Right renal pelvis (tissue), 4 donors: ENCODE measurements around the gene PPP4R3A. TPM values are rescaled to one million over a fixed set of nuclear protein-coding genes. Genes with fewer than 3 reads are reported as not detected.
"Not testable (repeated sequence)": the region's sequence is repeated elsewhere in the genome, so short reads cannot be mapped to it uniquely, and the experiment has no call there.

Experiments
- DNase-seq, 4 donors: peaks; one replicate each; pipeline ENCODE4 v3.0.0-alpha.2; 2013; ENCODE audit warnings: low read depth in 4 of 4, low spot score in 3 of 4, missing footprints in 1 of 4
- polyA plus RNA-seq, 4 donors: library from polyadenylated mRNA; unstranded; fragments of 120-200 nt; gene quantifications; one replicate each; pipeline ENCODE4 v1.2.1, GENCODE V29; 2013; ENCODE audit not compliant: insufficient read length in 4 of 4

Gene PPP4R3A
- polyA plus RNA-seq, 4 donors: 97.4 to 127 (median 115) TPM

DNA sequence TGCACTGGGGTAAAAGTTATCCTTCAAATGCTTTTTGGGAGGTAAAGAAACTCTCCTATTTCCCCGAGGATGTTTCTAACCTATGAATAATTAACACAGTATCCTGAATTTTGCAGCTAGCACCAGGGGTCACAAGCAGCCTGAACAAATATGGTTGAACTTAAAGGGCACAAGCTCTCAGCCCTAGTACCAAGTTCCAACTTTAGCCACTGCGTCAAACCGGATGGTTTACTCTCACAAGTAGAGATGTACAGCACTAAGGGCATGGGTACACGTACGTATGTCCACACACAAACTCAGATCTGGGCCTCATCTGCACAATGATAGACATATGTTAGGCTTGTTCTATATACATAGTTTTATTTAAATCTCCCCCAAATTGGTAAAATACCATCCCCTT is 97.2 kb downstream of the PPP4R3A start:
- DNase-seq: no peak

DNA sequence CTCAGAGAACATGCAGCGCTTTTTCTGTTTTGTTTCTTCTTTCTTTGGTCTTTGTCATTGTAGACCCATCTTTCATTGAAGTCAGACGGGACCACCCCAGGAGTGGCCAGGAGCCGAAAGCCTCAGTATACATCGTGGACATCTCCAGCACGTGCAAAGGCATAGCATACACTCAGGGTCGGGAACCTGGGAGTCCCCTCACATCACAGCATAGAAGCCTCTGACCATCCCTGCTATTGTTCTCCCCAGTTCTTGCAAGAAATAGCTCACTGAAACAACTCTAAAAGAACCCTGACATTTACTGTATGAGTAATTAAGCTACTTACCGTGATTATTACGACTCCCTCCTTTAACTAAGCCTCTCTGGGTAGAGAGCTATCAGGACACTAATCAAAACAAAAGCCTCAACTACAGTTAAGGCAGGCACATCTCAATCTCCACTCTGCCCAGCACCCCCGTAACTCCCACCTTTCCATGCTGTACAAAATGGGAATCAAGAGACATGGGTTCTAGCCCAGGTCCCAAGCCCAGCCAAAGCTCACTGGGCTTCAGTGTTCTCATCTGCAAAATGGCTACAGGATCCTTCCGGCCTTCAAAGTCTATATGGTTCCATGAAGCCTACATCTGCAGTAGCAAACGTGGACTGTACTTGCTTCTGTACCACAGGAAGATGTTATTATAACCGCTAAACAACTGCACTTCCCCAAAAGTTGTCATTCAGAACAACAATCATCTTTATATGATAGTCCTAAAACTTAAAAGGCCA is 99.2 kb downstream of the PPP4R3A start:
- no peak for DNase-seq

DNA sequence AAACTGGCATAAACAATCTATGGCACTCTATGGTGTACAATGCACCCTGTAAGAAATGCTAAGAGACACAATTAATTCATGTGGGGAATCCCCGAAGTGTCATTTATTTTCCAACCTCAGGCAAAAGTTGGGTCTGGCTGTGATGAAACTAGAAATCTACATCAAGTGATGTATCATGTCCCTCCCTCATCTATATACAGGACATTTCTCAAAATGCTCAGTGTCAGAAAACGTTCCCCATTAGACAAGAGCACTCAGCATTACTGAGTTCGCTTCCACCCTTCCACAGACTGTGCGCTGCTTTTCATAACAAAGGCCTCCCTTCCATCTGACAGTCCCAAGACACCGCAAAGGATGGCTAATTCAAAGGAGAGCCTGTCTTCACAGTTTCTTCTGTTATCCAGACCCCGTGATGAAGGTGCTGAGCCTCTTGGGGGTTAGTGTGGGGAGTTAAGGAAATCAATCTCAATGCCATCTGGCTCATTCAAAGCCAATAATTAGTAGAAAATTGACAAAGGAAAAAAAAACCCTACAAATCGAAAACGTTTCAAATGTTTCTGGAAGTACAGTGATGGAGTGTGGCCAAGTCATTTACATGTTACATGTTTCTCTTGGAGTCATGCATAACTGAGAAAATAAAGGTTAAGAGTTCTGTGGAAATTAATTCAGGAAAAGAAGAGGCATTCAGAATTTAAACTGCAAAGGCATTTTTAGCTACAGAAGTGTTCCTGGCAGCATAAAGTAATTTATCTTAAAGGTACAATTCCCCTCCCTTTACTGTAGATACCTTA is 100.0 kb downstream of the PPP4R3A start:
- DNase-seq: no peak

DNA sequence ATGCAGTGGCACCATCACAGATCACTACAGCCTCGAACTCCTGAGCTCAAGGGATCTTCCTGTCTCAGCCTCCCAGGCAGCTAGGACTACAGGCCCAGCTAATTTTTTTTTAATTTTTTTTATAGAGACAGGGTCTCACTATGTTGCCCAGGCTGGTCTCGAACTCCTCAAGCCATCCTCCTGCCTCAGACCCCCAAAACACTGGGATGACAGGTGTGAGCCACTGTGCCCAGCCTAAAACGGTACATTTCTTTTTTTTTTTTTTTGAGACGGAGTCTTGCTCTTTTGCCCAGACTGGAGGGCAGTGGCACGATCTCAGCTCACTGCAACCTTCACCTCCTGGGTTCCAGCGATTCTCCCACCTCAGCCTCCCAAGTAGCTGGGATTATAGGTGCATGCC is 100.9 kb downstream of the PPP4R3A start:
- not testable (repeated sequence) for DNase-seq

Other genes with a start within 250 kb of the PPP4R3A start
- gene CCDC88C, start 92.5 kb downstream of the PPP4R3A start, polyA plus RNA-seq: 10 to 100 TPM; 32.6 to 36.2 (median 34.0) TPM
- gene CATSPERB, start 221.8 kb upstream of the PPP4R3A start, polyA plus RNA-seq: under 1 TPM; 0.36 to 0.87 (median 0.62) TPM